HG02970 (cell line): ENCODE measurements around the gene ITGB4.

Experiments used
- ATAC-seq: cut with Tn5 transposase; IDR thresholded peaks from one replicate; pipeline ENCODE4 v1.9.1; 2021; ENCODE audit warnings: mild to moderate bottlenecking, moderate library complexity, moderate number of reproducible peaks; ENCODE audit not compliant: unreplicated experiment, low FRiP score

Gene ITGB4

GRCh38 chr17:75783069-75783783 lies 62.0 kb downstream of the ITGB4 start:
- no peak for ATAC-seq

DNA sequence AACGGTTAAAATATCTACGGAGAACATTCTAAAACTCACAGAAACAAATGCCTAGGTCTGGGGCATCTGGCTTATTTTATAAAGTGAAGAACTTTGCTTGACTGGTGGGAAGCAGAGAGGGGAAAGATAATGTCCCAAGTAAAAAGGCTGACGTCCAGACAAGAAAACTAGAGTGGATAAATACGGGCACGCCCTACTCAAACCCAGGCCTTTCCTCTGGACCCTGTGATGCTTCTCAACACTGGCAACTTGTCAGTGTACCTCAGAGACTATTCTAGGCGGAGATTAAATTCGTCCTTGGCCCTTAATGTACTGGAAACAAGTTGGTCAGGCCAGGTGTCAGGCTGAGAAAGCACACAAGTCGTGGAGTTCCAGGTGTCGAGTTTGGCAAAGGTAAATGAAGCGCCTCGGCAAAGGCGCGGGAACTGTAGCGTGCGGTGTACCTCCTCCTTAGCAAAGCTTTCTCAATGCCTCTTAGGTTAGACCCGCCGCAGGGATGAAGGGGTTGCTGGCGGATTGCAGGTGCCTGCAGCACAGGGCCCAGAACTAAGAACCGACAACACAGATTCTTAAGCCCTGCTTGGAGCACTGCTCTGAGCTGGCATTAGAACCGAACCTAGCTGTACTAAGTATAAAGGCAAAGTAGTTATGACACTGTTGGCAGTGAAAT lies 62.7 kb downstream of the ITGB4 start:
- ATAC-seq, result no peak

GRCh38 chr17:75784473-75785015 lies 63.3 kb downstream of the ITGB4 start, which contains the start of gene UNK:
Gene UNK (plus strand): TSS chr17:75784806. CDS start chr17:75784881, 75 bp downstream.
- ATAC-seq, result peak; percentile 59

- peak; percentile 54 for ATAC-seq
These were observed 64.0 kb downstream of the ITGB4 start for GRCh38 chr17:75785016-75785890.

- ATAC-seq, result no peak
These were observed 70.0 kb downstream of the ITGB4 start for GRCh38 chr17:75791254-75791653.

DNA sequence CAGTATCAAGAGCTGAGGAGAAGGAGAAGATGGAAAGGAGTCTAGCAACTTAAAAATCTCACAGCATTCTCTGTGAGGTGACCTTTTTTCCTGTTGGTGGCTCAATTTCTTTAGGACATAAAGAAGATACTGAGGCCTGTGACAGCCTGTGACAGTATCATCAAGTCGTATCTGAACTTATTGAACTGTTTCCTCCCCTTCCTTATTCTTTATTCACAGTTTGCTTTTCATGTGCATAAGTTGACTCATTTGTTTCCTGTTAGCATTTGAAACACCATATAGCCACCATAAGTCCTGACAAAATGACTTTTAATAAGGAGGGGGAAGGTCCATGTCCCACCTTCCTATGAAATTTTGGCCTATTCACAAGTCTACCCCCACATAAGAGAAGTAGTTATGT lies 72.2 kb downstream of the ITGB4 start:
- ATAC-seq, result no peak

DNA sequence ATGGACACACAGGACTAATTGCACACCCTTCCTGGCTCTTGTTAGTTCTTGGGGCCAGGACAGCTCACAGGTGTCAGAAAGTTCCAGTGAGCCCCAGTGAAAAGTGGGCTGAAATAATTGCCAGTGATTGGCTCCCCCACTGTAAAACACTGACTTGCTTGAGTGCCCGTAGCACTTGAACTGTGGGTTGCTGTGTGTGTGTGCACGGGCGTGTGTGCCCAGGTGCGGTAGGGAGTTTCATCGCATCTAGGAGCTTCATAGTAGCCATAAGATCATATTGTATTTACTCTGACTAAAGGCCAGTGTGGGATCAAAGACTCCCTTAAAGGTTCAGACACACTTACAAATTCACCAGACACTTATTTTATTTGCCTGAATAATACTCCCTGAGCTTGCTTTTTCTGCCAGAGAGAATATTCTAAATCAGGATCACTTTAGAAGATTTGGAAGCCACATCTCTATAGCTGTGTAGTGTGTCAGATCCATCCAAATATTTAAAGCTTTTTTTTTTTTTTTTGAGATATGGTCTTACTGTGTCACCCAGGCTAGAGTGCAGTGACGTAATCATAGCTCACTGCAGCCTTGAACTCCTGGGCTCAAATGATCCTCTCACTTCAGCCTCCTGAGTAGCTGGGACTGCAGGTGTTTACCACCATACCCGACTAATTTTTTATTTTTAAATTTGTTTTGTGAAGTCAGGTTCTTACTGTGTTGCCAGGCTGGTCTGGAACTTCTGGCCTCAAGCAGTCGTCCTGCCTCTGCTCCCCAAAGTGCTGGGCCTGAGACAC lies 74.8 kb downstream of the ITGB4 start:
- no peak for ATAC-seq

DNA sequence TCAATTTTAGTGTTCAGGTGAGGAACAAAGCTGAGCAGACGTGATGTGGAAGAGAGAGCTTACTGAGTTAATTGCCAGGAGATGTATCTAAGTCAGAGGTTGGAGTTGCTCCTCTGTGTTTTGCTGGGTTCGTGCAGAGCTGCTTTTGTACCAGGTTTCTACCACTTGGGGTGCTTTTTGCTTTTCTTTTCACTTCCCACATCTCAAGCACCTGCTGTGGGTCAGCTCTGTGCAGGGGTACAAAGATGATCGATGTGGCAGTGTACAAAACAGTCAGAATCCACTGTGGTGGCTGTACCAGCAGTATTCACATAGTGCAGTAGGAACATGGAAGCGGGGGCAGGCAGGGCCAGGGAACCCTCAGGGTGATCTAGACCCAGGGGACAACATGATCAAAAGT lies 78.1 kb downstream of the ITGB4 start:
- no peak for ATAC-seq

- no peak for ATAC-seq
These were observed 82.6 kb downstream of the ITGB4 start for GRCh38 chr17:75803883-75804282.

- ATAC-seq, result no peak
These were observed 85.7 kb downstream of the ITGB4 start for GRCh38 chr17:75806822-75807500.
